Panc1 (cell line): ENCODE measurements around the gene SSH3. TPM values are rescaled to one million over a fixed set of nuclear protein-coding genes. Genes with fewer than 3 reads are reported as not detected.

ENCODE experiments used
- ATAC-seq: fragments of 200-7000 bp; cut with Tn5 transposase; 2 replicates; pipeline ENCODE4 v1.9.1; 2020; ENCODE audit warnings: mild to moderate bottlenecking, moderate library complexity
- BruUV-seq: library from RNA; stranded (reverse); fragments of 400-500 nt; replicated peaks from 2 replicates; lab custom pipeline; 2021; lab: Mats Ljungman, UMichigan
- CTCF ChIA-PET: fragments of 300-600 bp; sonication (Branson Sonifier 250); formaldehyde crosslinking; loops from one replicate; lab custom pipeline; 2022; ENCODE audit warnings: antibody characterized with exemption; lab: Charles Lee
- POLR2A ChIA-PET: fragments of 300-600 bp; sonication (Branson Sonifier 250); formaldehyde crosslinking; loops from one replicate; lab custom pipeline; 2022; ENCODE audit warnings: antibody characterized with exemption; lab: Charles Lee
- DNase-seq: peaks from one replicate; pipeline ENCODE4 v3.0.0-alpha.2; 2010; ENCODE audit warnings: low read depth, low spot score
- H3K27ac ChIP-seq: 2 replicates; pipeline ENCODE4 v1.5.1; 2011; ENCODE audit warnings: mild to moderate bottlenecking, low read length, inconsistent platforms
- H3K27me3 ChIP-seq: fragments of 200-500 bp; sonication (Bioruptor generic); 2 replicates; pipeline ENCODE4 v1.6.0; 2014; ENCODE audit warnings: low read length, inconsistent platforms; ENCODE audit not compliant: control insufficient read depth, insufficient read depth
- H3K36me3 ChIP-seq: fragments of 200-500 bp; sonication (Bioruptor generic); 2 replicates; pipeline ENCODE4 v1.5.1; 2014; ENCODE audit warnings: inconsistent platforms, mild to moderate bottlenecking, low read length, moderate library complexity; ENCODE audit not compliant: control insufficient read depth, insufficient read depth
- H3K4me1 ChIP-seq: 2 replicates; pipeline ENCODE4 v1.5.1; 2011; ENCODE audit warnings: inconsistent platforms, mild to moderate bottlenecking, low read length, moderate library complexity; ENCODE audit not compliant: control insufficient read depth, insufficient read depth
- H3K4me3 ChIP-seq, 2 experiments: 2 replicates each; pipeline ENCODE4 v1.5.1; 2011 to 2012; ENCODE audit warnings: low read depth in 2 of 2, low read length in 2 of 2, mild to moderate bottlenecking in 2 of 2, inconsistent platforms in 1 of 2, moderate library complexity in 1 of 2
- H3K9me3 ChIP-seq: fragments of 200-500 bp; sonication (Bioruptor generic); 2 replicates; pipeline ENCODE4 v1.5.1; 2014; ENCODE audit warnings: low read depth, mild to moderate bottlenecking, inconsistent platforms, low read length, moderate library complexity; ENCODE audit not compliant: control insufficient read depth, insufficient read depth
- CTCF ChIP-seq: fragments of 450-650 bp; IDR thresholded peaks from 2 replicates; pipeline ENCODE4 v1.5.1; 2017; ENCODE audit warnings: mild to moderate bottlenecking
- POLR2AphosphoS5 ChIP-seq: IDR thresholded peaks from 2 replicates; pipeline ENCODE4 v1.6.1; 2012; ENCODE audit warnings: mild to moderate bottlenecking, low read depth, low read length, moderate library complexity
- REST ChIP-seq, 2 experiments: IDR thresholded peaks; 2 replicates each; pipeline ENCODE4 v1.6.1; 2011 to 2012; ENCODE audit warnings: low read depth in 2 of 2, control low read depth in 1 of 2, low read length in 1 of 2, mild to moderate bottlenecking in 1 of 2, moderate library complexity in 1 of 2; ENCODE audit not compliant: insufficient read depth in 1 of 2
- SIN3A ChIP-seq: IDR thresholded peaks from 2 replicates; pipeline ENCODE4 v1.6.1; 2012; ENCODE audit warnings: low read depth, mild to moderate bottlenecking, low read length, moderate library complexity, borderline replicate concordance; ENCODE audit not compliant: insufficient read depth
- TCF7L2 ChIP-seq: IDR thresholded peaks from 2 replicates; pipeline ENCODE4 v1.6.1; 2011; ENCODE audit warnings: mild to moderate bottlenecking, low read depth, low read length, inconsistent platforms
- in situ Hi-C: cut with HindIII; loops from 2 replicates; pipeline ENCODE4 v1.10.0; 2016; ENCODE audit warnings: low sequenced_read_pairs, low pct_unique_long_range_greater_than_20kb
- intact Hi-C: fragments of 100-400 bp; cut with micrococcal nuclease; formaldehyde crosslinking; loops from one replicate; pipeline ENCODE4 v1.10.0; 2022; ENCODE audit not compliant: unreplicated experiment
- total RNA-seq: library from RNA; stranded (reverse); gene quantifications from one replicate; pipeline ENCODE4 v1.2.1, GENCODE V29; 2021; ENCODE audit not compliant: unreplicated experiment

Gene SSH3
- total RNA-seq, 1 experiment from 2014 or later = 79.8 TPM

DNA sequence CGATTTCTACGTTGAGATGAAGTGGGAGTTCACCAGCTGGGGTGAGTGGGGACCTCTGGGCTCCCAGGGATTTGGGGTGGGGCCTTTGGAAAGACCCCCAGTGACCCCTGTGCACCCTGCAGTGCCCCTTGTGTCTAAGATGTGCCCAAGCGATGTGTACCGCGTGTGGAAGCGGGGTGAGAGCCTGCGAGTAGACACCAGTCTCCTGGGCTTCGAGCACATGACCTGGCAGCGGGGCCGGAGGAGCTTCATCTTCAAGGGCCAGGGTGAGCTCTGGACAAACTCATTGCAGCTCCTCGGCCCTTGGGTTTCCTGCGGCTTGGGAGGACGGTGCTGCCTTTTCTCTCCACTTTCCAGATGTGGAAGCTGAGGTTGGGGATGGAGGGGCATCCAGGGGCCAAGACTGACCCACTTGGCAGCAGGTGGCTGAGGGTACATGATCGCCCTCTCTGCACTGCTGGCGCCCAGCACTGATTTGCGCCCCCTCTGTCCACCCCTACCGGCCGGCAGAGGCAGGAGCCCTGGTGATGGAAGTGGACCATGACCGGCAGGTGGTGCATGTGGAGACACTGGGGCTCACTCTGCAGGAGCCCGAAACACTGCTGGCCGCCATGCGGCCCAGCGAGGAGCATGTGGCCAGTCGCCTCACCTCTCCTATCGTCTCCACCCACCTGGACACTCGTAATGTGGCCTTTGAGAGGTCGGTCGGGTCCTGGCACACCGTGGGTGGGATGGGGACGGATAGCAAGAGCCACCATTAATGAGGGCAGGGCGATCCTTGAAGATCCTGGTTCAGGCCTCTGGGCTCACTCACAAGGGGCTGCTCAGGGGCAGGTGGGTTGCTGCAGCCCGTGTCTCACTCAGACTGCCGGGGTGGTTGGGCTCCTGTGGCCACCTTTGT lies 11.6 kb upstream of the SSH3 start:
- DNase-seq (no peak), ATAC-seq (no peak)
- no TSS peak for BruUV-seq
- no peaks in the 10 kb centered on the region for H3K27me3 ChIP-seq
- in situ Hi-C loops (no loop called here), intact Hi-C loops (no loop called here)
- H3K4me1 ChIP-seq = peaks cover 18% of the 10 kb centered on the region
- H3K27ac ChIP-seq = no peak overlapping the region
- POLR2A ChIA-PET = no interaction called here
- no peaks in the 10 kb centered on the region for H3K9me3 ChIP-seq
- no peak for TF ChIP-seq REST (IDR thresholded peaks at IDR 0.05; ENCODE audit: insufficient read depth in 1 of 2, low read depth in 2 of 2, low read length in 1 of 2)
- H3K4me3 ChIP-seq = no peak overlapping the region
- CTCF ChIA-PET = interaction anchor here (1.0 kb wide), 1 partner anchor 29 kb away, joined by 4 read pairs; no protein-coding TSS in a partner anchor
- peaks cover 2% of the 10 kb centered on the region; the same call in 1 of the 2 replicates for H3K36me3 ChIP-seq

GRCh38 chr11:67292671-67293070 lies 10.7 kb upstream of the SSH3 start:
- intact Hi-C loops (no loop called here), in situ Hi-C loops (no loop called here)
- ATAC-seq = no peak
- Histone ChIP-seq H3K36me3 (peaks cover 2% of the 10 kb centered on the region; the same call in 1 of the 2 replicates), H3K4me1 (peaks cover 18% of the 10 kb centered on the region), H3K27ac (no peak overlapping the region), H3K27me3 (no peaks in the 10 kb centered on the region), H3K4me3 (no peak overlapping the region), H3K9me3 (no peaks in the 10 kb centered on the region)
- ChIA-PET POLR2A (no interaction called here), CTCF (interaction anchor here (1.0 kb wide), 1 partner anchor 30 kb away, joined by 4 read pairs; no protein-coding TSS in a partner anchor)
- DNase-seq = no peak
- TF ChIP-seq SIN3A (no peak), POLR2AphosphoS5 (no peak), CTCF (no peak), TCF7L2 (no peak), REST (IDR thresholded peaks at IDR 0.05; ENCODE audit: insufficient read depth in 1 of 2, low read depth in 2 of 2, low read length in 1 of 2) (no peak)
- no TSS peak for BruUV-seq
